Loucy (cell line): Measurements from ENCODE around the gene CCRL2.

ENCODE experiments used
- CTCF ChIP-seq: fragments of 200-600 bp; sonication (generic); conservative IDR thresholded peaks from 2 replicates; pipeline ENCODE4 v1.5.1; 2014; ENCODE audit warnings: mild to moderate bottlenecking, antibody characterized with exemption, low read length
- EZH2phosphoT487 ChIP-seq: fragments of 200-600 bp; IDR thresholded peaks from 2 replicates; pipeline ENCODE4 v1.6.1; 2018; ENCODE audit warnings: antibody characterized with exemption, mild to moderate bottlenecking, moderate library complexity, borderline replicate concordance

GRCh38 chr3:46370839-46371518 is 36.1 kb upstream of the CCRL2 start, which contains the start of gene CCR5:
- TF ChIP-seq CTCF = no peak
- TF ChIP-seq EZH2phosphoT487 = no peak
